ENCODE results near the gene ST8SIA6.

The ST8SIA6 gene

DNA sequence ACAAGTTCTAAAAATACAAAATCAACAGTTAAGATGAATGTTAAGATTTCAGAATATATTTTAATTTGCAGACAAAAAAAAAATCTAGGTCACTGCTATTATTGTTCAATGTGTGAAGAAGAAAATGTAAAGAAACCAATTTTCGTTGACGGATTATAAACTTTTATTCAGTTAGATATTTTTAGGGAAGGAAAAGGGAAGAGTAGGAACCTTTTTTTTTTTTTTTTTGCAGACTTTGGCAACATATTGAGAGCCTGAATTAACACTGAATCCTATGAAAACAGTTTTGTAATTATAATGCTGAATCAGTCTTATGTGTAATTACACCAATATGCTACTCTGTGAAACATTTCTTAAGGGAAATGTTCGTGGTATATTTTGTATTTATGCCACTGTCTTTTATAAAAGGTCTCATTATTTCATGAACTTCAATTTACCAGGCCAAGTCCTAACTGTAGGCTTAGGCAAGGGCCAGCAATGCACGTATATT is 106.3 kb downstream of the ST8SIA6 start:
- H3K27ac ChIP-seq (ENCODE audit: low read depth, low read length) = no peak overlapping the region
- no peak overlapping the region for H2AFZ ChIP-seq (ENCODE audit: insufficient read depth, low read length, poor library complexity)

DNA sequence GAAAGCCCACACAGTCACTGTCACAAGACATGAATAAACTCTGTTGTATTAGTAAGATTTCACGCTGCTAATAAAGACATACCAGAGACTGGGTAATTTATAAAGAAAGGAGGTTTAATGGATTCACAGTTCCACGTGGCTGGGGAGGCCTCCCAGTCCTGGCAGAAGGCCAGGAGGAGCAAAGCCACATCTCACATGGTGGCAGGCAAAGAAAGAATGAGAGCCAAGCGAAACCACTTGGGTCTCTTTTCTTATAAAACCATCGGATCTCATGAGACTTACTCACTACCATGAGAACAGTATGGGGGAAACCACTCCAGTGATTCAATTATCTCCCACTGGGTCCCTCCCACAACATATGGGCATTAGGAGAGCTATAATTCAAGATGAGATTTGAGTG is 110.2 kb downstream of the ST8SIA6 start:
- no peak overlapping the region for H2AFZ ChIP-seq (ENCODE audit: insufficient read depth, low read length, poor library complexity)
- H3K36me3 ChIP-seq (ENCODE audit: control insufficient read depth in 1 of 2, insufficient read depth in 2 of 2, low read length in 2 of 2) = peaks cover 0 to 2% of the 10 kb centered on the region in 2 experiments
- no CpG with 5 or more reads among the region's 4 CpGs for WGBS (ENCODE audit: extremely low coverage, insufficient coverage, insufficient read length)
- H2BK120ac ChIP-seq (ENCODE audit: insufficient read depth, low read length, poor library complexity) = no peak overlapping the region
- H2BK12ac ChIP-seq (ENCODE audit: low read length) = no peak overlapping the region
- no peaks in the 10 kb centered on the region for H3K79me1 ChIP-seq (ENCODE audit: low read length)
- no peak overlapping the region for H4K8ac ChIP-seq (ENCODE audit: low read depth, low read length)
- H3K23ac ChIP-seq (ENCODE audit: low read length) = no peak overlapping the region
- H3K4me2 ChIP-seq (ENCODE audit: low read length) = no peak overlapping the region
- H2AK5ac ChIP-seq (ENCODE audit: low read length) = no peak overlapping the region
- peaks cover 5% of the 10 kb centered on the region for H3K9me3 ChIP-seq (ENCODE audit: insufficient read depth, low read depth, low read length)
- no peak overlapping the region for H3K4me3 ChIP-seq (ENCODE audit: low read depth, low read length)
- no peak overlapping the region for H2BK5ac ChIP-seq (ENCODE audit: low read depth, low read length, poor library complexity)
- H4K12ac ChIP-seq (ENCODE audit: low read depth, low read length) = no peak overlapping the region
- no peak overlapping the region for H3K4ac ChIP-seq (ENCODE audit: low read depth, low read length)
- H4K91ac ChIP-seq (ENCODE audit: low read depth, low read length) = no peak overlapping the region
- H3K27me3 ChIP-seq (ENCODE audit: insufficient read depth, low read length) = no peaks in the 10 kb centered on the region
- no peak for DNase-seq
- no peak overlapping the region for H3K18ac ChIP-seq (ENCODE audit: low read length)
- H3K14ac ChIP-seq (ENCODE audit: low read length) = no peak overlapping the region
- no peak overlapping the region for H3K27ac ChIP-seq (ENCODE audit: low read depth, low read length)
- H3K9ac ChIP-seq (ENCODE audit: low read length) = no peak overlapping the region
- H3K79me2 ChIP-seq (ENCODE audit: control insufficient read depth, insufficient read depth, low read length, poor library complexity) = no peaks in the 10 kb centered on the region
- peaks cover 3% of the 10 kb centered on the region in 2 experiments for H3K4me1 ChIP-seq (ENCODE audit: control insufficient read depth in 1 of 2, insufficient read depth in 2 of 2, low read length in 2 of 2)

More for the DNA sequence above, 106.3 kb downstream of the ST8SIA6 start:
- Histone ChIP-seq H2BK120ac (ENCODE audit: insufficient read depth, low read length, poor library complexity) (no peak overlapping the region), H3K4me3 (ENCODE audit: low read depth, low read length) (no peak overlapping the region), H3K4me1 (ENCODE audit: control insufficient read depth in 1 of 2, insufficient read depth in 2 of 2, low read length in 2 of 2) (peaks cover 3% of the 10 kb centered on the region in 2 experiments), H3K79me1 (ENCODE audit: low read length) (no peaks in the 10 kb centered on the region), H4K91ac (ENCODE audit: low read depth, low read length) (no peak overlapping the region), H3K14ac (ENCODE audit: low read length) (no peak overlapping the region), H3K4ac (ENCODE audit: low read depth, low read length) (no peak overlapping the region), H2BK5ac (ENCODE audit: low read depth, low read length, poor library complexity) (no peak overlapping the region), H3K23ac (ENCODE audit: low read length) (no peak overlapping the region), H3K9me3 (ENCODE audit: insufficient read depth, low read depth, low read length) (no peaks in the 10 kb centered on the region), H3K4me2 (ENCODE audit: low read length) (no peak overlapping the region), H3K79me2 (ENCODE audit: control insufficient read depth, insufficient read depth, low read length, poor library complexity) (no peaks in the 10 kb centered on the region), H3K18ac (ENCODE audit: low read length) (no peak overlapping the region), H2BK12ac (ENCODE audit: low read length) (no peak overlapping the region), H4K8ac (ENCODE audit: low read depth, low read length) (no peak overlapping the region), H3K36me3 (ENCODE audit: control insufficient read depth in 1 of 2, insufficient read depth in 2 of 2, low read length in 2 of 2) (no peaks in the 10 kb centered on the region), H2AK5ac (ENCODE audit: low read length) (no peak overlapping the region), H3K27me3 (ENCODE audit: insufficient read depth, low read length) (no peaks in the 10 kb centered on the region), H3K9ac (ENCODE audit: low read length) (peak overlapping the region; percentile 39), H4K12ac (ENCODE audit: low read depth, low read length) (no peak overlapping the region)
- no peak for DNase-seq
- WGBS (ENCODE audit: extremely low coverage, insufficient coverage, insufficient read length) = no CpG with 5 or more reads among the region's 4 CpGs

DNA sequence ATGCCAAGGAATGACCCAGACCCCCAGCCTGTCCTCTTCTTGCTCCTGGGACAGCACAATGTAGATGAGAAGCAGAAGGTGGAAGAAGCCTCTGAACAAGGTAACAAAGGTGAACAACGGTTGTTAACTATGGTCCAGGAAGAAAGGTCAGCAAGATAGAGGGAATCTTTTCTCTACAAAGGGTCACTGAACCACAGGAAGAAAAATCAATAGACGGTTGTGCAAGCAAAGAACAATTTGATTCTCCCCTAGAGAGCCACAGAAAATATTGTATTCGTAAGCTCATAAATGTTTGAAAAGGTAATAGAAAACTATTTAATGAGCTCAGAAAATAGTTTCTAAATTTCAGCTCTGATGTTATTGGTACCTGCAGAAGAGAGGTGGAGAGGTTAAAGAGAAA is 111.3 kb downstream of the ST8SIA6 start:
- H3K27ac ChIP-seq (ENCODE audit: low read depth, low read length) = no peak overlapping the region
- H3K4me1 ChIP-seq (ENCODE audit: control insufficient read depth in 1 of 2, insufficient read depth in 2 of 2, low read length in 2 of 2) = no peaks in the 10 kb centered on the region
- H3K79me1 ChIP-seq (ENCODE audit: low read length) = no peaks in the 10 kb centered on the region
- no peak overlapping the region for H3K4me3 ChIP-seq (ENCODE audit: low read depth, low read length)
- peaks cover 5% of the 10 kb centered on the region for H3K9me3 ChIP-seq (ENCODE audit: insufficient read depth, low read depth, low read length)
- no peak overlapping the region for H3K14ac ChIP-seq (ENCODE audit: low read length)
- no peaks in the 10 kb centered on the region for H3K27me3 ChIP-seq (ENCODE audit: insufficient read depth, low read length)
- no peak for DNase-seq
- H2BK5ac ChIP-seq (ENCODE audit: low read depth, low read length, poor library complexity) = no peak overlapping the region
- H3K23ac ChIP-seq (ENCODE audit: low read length) = no peak overlapping the region
- no peak overlapping the region for H2BK12ac ChIP-seq (ENCODE audit: low read length)
- H3K4me2 ChIP-seq (ENCODE audit: low read length) = no peak overlapping the region
- H2AFZ ChIP-seq (ENCODE audit: insufficient read depth, low read length, poor library complexity) = no peak overlapping the region
- H4K12ac ChIP-seq (ENCODE audit: low read depth, low read length) = no peak overlapping the region
- no peak overlapping the region for H3K4ac ChIP-seq (ENCODE audit: low read depth, low read length)
- peaks cover 0 to 2% of the 10 kb centered on the region in 2 experiments for H3K36me3 ChIP-seq (ENCODE audit: control insufficient read depth in 1 of 2, insufficient read depth in 2 of 2, low read length in 2 of 2)
- no peaks in the 10 kb centered on the region for H3K79me2 ChIP-seq (ENCODE audit: control insufficient read depth, insufficient read depth, low read length, poor library complexity)
- no CpG with 5 or more reads among the region's 3 CpGs for WGBS (ENCODE audit: extremely low coverage, insufficient coverage, insufficient read length)
- no peak overlapping the region for H2AK5ac ChIP-seq (ENCODE audit: low read length)
- no peak overlapping the region for H4K91ac ChIP-seq (ENCODE audit: low read depth, low read length)
- H2BK120ac ChIP-seq (ENCODE audit: insufficient read depth, low read length, poor library complexity) = no peak overlapping the region
- H3K18ac ChIP-seq (ENCODE audit: low read length) = no peak overlapping the region
- H4K8ac ChIP-seq (ENCODE audit: low read depth, low read length) = no peak overlapping the region
- H3K9ac ChIP-seq (ENCODE audit: low read length) = no peak overlapping the region

DNA sequence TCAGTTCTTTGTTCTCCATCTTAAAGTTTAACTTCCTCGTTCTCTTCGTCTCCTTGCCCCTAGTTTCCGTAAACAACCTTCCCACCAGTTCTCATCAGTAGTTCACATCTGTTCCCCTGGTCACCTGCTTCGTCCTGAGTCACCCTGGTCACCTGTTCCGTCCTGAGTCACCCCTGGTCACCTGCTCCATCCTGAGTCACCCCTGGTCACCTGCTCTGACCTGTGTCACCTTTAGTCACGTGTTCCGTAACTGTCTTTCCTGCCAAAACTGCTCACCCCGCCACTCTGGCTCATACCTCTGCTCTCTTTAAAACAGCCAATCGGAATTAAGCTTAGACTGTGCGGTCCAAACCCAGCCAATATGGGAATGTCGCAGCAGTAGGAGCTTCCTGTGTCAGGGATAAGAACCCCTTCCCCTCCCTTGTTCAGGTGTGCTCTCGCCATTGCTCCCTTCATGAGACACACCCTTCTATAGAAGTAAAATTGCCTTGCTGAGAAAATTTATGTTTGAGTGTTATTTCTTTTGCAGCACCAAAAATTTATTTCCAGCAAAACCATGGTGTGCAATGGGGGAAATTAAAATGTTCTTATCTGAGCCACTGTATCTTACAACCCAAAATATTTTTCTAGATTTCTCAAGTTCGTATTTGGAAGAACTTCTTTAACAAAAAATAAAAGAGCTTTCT is 114.1 kb downstream of the ST8SIA6 start:
- no peak overlapping the region for H2BK12ac ChIP-seq (ENCODE audit: low read length)
- H3K4me2 ChIP-seq (ENCODE audit: low read length) = no peak overlapping the region
- H2BK120ac ChIP-seq (ENCODE audit: insufficient read depth, low read length, poor library complexity) = no peak overlapping the region
- WGBS (ENCODE audit: extremely low coverage, insufficient coverage, insufficient read length) = no CpG with 5 or more reads among the region's 13 CpGs
- H3K4me3 ChIP-seq (ENCODE audit: low read depth, low read length) = peak overlapping the region; percentile 30
- peak; percentile 33 to 37 for DNase-seq
- no peaks in the 10 kb centered on the region for H3K79me1 ChIP-seq (ENCODE audit: low read length)
- H3K27ac ChIP-seq (ENCODE audit: low read depth, low read length) = no peak overlapping the region
- no peak overlapping the region for H3K23ac ChIP-seq (ENCODE audit: low read length)
- no peak overlapping the region for H3K9ac ChIP-seq (ENCODE audit: low read length)
- no peak overlapping the region for H2BK5ac ChIP-seq (ENCODE audit: low read depth, low read length, poor library complexity)
- no peak overlapping the region for H4K8ac ChIP-seq (ENCODE audit: low read depth, low read length)
- H3K18ac ChIP-seq (ENCODE audit: low read length) = no peak overlapping the region
- no peaks in the 10 kb centered on the region for H3K4me1 ChIP-seq (ENCODE audit: control insufficient read depth in 1 of 2, insufficient read depth in 2 of 2, low read length in 2 of 2)
- peaks cover 5% of the 10 kb centered on the region for H3K9me3 ChIP-seq (ENCODE audit: insufficient read depth, low read depth, low read length)
- H4K12ac ChIP-seq (ENCODE audit: low read depth, low read length) = no peak overlapping the region
- H3K79me2 ChIP-seq (ENCODE audit: control insufficient read depth, insufficient read depth, low read length, poor library complexity) = no peaks in the 10 kb centered on the region
- no peak overlapping the region for H2AFZ ChIP-seq (ENCODE audit: insufficient read depth, low read length, poor library complexity)
- H3K4ac ChIP-seq (ENCODE audit: low read depth, low read length) = no peak overlapping the region
- H2AK5ac ChIP-seq (ENCODE audit: low read length) = no peak overlapping the region
- H4K91ac ChIP-seq (ENCODE audit: low read depth, low read length) = no peak overlapping the region
- no peak overlapping the region for H3K14ac ChIP-seq (ENCODE audit: low read length)
- no peaks in the 10 kb centered on the region for H3K27me3 ChIP-seq (ENCODE audit: insufficient read depth, low read length)
- H3K36me3 ChIP-seq (ENCODE audit: control insufficient read depth in 1 of 2, insufficient read depth in 2 of 2, low read length in 2 of 2) = peaks cover 0 to 2% of the 10 kb centered on the region in 2 experiments
